ENCODE measurements around the gene TMEM167B. TPM values are rescaled to one million over a fixed set of nuclear protein-coding genes. Genes with fewer than 3 reads are reported as not detected.
A peak's percentile ranks its signal among the peaks of the same experiment; 100 is the strongest.

The TMEM167B gene
- total RNA-seq, 1 donor from 2014 or later = 26.1 TPM

DNA sequence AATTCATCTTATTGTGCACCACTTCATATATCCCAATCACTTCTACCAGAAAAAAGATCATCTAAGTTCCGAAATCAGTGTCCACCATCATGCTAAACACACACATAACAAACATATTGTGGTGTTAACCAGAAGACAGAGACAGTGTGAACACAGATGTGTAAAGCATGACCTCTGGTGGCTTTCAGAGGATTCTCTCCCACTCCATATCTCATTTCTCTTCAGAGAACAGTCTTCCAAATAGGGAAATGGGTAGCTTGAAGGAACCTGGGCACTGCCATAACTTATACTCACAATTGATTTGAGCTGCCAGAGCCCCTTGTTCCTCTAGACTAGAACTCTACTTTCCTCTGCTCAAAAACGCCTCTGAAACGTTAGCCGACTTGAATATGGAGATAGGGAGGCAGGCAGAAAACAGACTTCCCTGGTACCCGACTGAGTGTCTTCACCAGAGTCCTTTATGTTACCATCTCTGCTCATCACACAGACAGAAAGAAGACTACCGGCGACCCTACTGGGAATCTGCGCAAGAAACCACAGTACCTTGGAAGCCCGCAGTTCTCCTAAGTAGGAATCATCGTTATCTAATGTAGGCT lies 21.6 kb downstream of the TMEM167B start:
- peak; percentile 12 for DNase-seq (ENCODE audit: low read depth, low spot score)
- peak overlapping the region; percentile 85 for H3K27ac Mint-ChIP-seq (ENCODE audit: unreplicated experiment)
- H3K36me3 Mint-ChIP-seq (ENCODE audit: low read depth) = no peaks in the 10 kb centered on the region
- H3K27me3 Mint-ChIP-seq (ENCODE audit: low read depth) = peaks cover 77% of the 10 kb centered on the region
- no peaks in the 10 kb centered on the region for H3K9me3 Mint-ChIP-seq
- H3K4me3 Mint-ChIP-seq = peak overlapping the region; percentile 82
- peaks cover 22% of the 10 kb centered on the region for H3K4me1 Mint-ChIP-seq
- TF ChIP-seq, protein P1, sequence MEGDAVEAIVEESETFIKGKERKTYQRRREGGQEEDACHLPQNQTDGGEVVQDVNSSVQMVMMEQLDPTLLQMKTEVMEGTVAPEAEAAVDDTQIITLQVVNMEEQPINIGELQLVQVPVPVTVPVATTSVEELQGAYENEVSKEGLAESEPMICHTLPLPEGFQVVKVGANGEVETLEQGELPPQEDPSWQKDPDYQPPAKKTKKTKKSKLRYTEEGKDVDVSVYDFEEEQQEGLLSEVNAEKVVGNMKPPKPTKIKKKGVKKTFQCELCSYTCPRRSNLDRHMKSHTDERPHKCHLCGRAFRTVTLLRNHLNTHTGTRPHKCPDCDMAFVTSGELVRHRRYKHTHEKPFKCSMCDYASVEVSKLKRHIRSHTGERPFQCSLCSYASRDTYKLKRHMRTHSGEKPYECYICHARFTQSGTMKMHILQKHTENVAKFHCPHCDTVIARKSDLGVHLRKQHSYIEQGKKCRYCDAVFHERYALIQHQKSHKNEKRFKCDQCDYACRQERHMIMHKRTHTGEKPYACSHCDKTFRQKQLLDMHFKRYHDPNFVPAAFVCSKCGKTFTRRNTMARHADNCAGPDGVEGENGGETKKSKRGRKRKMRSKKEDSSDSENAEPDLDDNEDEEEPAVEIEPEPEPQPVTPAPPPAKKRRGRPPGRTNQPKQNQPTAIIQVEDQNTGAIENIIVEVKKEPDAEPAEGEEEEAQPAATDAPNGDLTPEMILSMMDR (conservative IDR thresholded peaks at IDR 0.05) = no peak

DNA sequence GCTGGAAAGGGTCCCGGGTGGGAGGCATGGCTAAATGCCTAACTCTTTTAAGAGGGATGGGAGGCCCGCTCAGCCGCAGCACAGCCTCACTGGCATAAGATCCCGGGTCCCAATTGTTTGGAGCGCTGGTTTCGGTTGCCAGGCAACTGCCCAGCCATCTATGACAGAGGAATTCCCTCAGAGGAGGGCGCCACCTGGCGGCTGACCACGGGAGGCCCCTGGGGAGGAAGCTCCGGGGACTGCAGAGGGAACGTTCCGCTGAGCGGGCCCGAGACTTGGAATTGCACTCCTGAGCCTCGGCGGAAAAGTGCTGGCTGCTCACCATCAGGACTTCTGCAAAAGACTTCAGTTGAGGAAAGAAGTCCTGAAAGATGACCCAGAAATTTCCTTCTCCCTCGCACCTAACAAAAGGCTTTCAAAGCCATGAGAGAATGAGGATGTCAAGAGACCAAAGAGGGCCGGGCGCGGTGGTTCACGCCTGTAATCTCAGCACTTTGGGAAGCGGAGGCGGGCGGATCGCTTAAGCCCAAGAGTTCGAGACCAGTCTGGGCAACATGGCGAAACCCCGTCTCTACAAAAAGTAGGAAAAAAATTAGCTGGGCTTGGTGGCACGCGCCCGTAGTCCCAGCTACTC lies 22.2 kb downstream of the TMEM167B start:
- Mint-ChIP-seq H3K4me3 (peak overlapping the region; percentile 82), H3K36me3 (ENCODE audit: low read depth) (no peaks in the 10 kb centered on the region), H3K27ac (ENCODE audit: unreplicated experiment) (peak overlapping the region; percentile 85), H3K4me1 (peaks cover 22% of the 10 kb centered on the region), H3K9me3 (no peaks in the 10 kb centered on the region), H3K27me3 (ENCODE audit: low read depth) (peaks cover 78% of the 10 kb centered on the region)
- TF ChIP-seq, protein P1 (conservative IDR thresholded peaks at IDR 0.05) = peak; percentile 98
- peak; percentile 100 for DNase-seq (ENCODE audit: low read depth, low spot score)

DNA sequence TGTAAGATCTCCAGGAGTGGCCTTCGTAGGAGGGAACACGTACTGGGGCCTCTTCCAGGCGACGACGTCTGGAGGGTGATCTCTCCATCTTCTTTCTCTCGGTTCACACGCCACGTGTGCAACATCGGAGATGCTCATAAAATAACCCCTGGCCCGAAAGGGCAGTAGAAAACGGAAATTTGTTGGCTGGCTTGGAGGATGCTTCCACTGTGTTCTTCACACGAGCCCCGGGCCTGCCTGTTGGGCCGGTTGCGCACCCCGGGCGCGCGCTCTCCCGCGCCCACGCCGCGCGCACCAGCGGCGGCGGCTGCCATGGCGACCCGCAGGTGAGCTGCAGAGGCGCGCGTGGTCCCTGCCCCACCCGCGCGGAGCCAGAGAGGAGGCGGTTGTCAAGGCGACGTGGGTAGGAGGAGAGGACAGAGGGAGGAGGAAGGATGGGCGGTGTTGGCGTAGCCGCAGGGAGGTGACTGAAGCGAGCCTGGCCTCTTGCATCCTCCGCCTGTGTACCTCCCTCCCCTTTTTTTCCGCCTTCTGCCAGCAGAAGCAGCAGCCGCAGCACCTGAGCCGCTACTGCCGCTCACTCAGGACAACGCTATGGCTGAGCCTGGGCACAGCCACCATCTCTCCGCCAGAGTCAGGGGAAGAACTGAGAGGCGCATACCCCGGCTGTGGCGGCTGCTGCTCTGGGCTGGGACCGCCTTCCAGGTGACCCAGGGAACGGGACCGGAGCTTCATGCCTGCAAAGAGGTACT lies 23.2 kb downstream of the TMEM167B start, which contains the start of gene ELAPOR1:
Gene ELAPOR1, plus strand, starts transcription at position 526 of the 752 bp plus-strand sequence. Its CDS starts 69 bp downstream, at position 595.
- Mint-ChIP-seq H3K9me3 (no peaks in the 10 kb centered on the region), H3K36me3 (ENCODE audit: low read depth) (no peaks in the 10 kb centered on the region), H3K4me3 (peak within 1 kb of the TSS; percentile 82), H3K4me1 (peaks cover 22% of the 10 kb centered on the region), H3K27ac (ENCODE audit: unreplicated experiment) (no peak within 1 kb of the TSS), H3K27me3 (ENCODE audit: low read depth) (peaks cover 80% of the 10 kb centered on the region)
- TF ChIP-seq, protein P1 (conservative IDR thresholded peaks at IDR 0.05) = no peak
- DNase-seq (ENCODE audit: low read depth, low spot score) = peak; percentile 34

DNA sequence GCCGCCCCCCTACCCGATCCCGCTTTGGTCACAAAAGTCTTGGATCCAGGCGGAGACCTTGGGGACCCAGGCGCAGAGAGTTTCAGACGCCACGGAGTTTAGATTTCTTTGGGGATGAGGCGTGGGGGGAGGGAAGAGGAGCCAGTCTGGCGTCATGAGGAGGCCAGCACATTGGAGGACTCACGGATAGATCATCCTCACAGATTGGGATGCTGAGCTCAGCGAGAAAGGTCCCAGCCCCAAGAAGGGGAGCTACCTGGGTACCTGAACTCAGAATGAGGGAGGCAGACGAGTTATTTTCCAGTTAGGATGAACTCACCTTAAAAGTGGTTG lies 23.7 kb downstream of the TMEM167B start:
- Mint-ChIP-seq H3K4me1 (peaks cover 22% of the 10 kb centered on the region), H3K9me3 (no peaks in the 10 kb centered on the region), H3K27ac (ENCODE audit: unreplicated experiment) (no peak overlapping the region), H3K36me3 (ENCODE audit: low read depth) (no peaks in the 10 kb centered on the region), H3K4me3 (peak overlapping the region; percentile 73), H3K27me3 (ENCODE audit: low read depth) (peaks cover 81% of the 10 kb centered on the region)
- DNase-seq (ENCODE audit: low read depth, low spot score) = no peak
- TF ChIP-seq, protein P1 (conservative IDR thresholded peaks at IDR 0.05) = no peak

DNA sequence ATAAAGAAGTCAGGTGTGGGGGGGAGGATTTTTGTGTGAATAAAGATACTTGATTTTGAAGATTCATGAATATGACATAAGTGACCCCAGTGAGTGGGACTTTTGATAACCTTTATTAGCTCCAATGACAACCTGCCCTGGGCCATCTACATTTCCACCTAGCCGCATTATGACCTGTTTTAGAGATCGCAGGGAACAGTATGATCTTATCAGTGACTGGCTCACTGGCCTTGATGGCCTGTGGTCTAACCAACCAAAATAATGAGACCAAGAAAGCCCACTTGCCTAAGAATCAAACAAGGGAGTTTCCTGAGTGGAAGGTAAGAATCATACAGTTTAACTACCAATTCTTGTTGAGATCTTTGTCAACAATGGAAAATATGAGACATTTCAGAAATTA lies 25.1 kb downstream of the TMEM167B start:
- no peaks in the 10 kb centered on the region for H3K36me3 Mint-ChIP-seq (ENCODE audit: low read depth)
- no peak overlapping the region for H3K4me3 Mint-ChIP-seq
- H3K27me3 Mint-ChIP-seq (ENCODE audit: low read depth) = peaks cover 76% of the 10 kb centered on the region

More for the DNA sequence above, 25.1 kb downstream of the TMEM167B start:
- H3K9me3 Mint-ChIP-seq = no peaks in the 10 kb centered on the region
- TF ChIP-seq, protein P1 (conservative IDR thresholded peaks at IDR 0.05) = no peak
- peaks cover 22% of the 10 kb centered on the region for H3K4me1 Mint-ChIP-seq
- DNase-seq (ENCODE audit: low read depth, low spot score) = no peak
- no peak overlapping the region for H3K27ac Mint-ChIP-seq (ENCODE audit: unreplicated experiment)
